ENCODE measurements around the gene CENPT.

Gene CENPT

GRCh38 chr16:67805718-67806427, 41.6 kb downstream of the CENPT start:
- H3K4me3 ChIP-seq (ENCODE audit: control insufficient read depth, low read depth, low read length): peak overlapping the region; percentile 94
- no peak for TF ChIP-seq CTCF (conservative IDR thresholded peaks at IDR 0.05; ENCODE audit: control insufficient read depth, insufficient read depth, low read depth, low read length)
- DNase-seq (ENCODE audit: low read depth): no peak

- H3K4me3 ChIP-seq (ENCODE audit: control insufficient read depth, low read depth, low read length): peak overlapping the region; percentile 94
- DNase-seq (ENCODE audit: low read depth): no peak
- TF ChIP-seq CTCF (conservative IDR thresholded peaks at IDR 0.05; ENCODE audit: control insufficient read depth, insufficient read depth, low read depth, low read length): no peak
Measured at GRCh38 chr16:67804853-67805542, 42.5 kb downstream of the CENPT start.

- DNase-seq (ENCODE audit: low read depth): no peak
- H3K4me3 ChIP-seq (ENCODE audit: control insufficient read depth, low read depth, low read length): no peak overlapping the region
- no peak for TF ChIP-seq CTCF (conservative IDR thresholded peaks at IDR 0.05; ENCODE audit: control insufficient read depth, insufficient read depth, low read depth, low read length)
Measured at GRCh38 chr16:67803894-67804293, 43.6 kb downstream of the CENPT start.

- TF ChIP-seq CTCF (conservative IDR thresholded peaks at IDR 0.05; ENCODE audit: control insufficient read depth, insufficient read depth, low read depth, low read length): no peak
- no peak overlapping the region for H3K4me3 ChIP-seq (ENCODE audit: control insufficient read depth, low read depth, low read length)
- DNase-seq (ENCODE audit: low read depth): no peak
Measured at GRCh38 chr16:67801883-67802282, 45.6 kb downstream of the CENPT start.

- H3K4me3 ChIP-seq (ENCODE audit: control insufficient read depth, low read depth, low read length): no peak overlapping the region
- no peak for TF ChIP-seq CTCF (conservative IDR thresholded peaks at IDR 0.05; ENCODE audit: control insufficient read depth, insufficient read depth, low read depth, low read length)
- no peak for DNase-seq (ENCODE audit: low read depth)
Measured at GRCh38 chr16:67801241-67801640, 46.3 kb downstream of the CENPT start.

GRCh38 chr16:67800338-67800926, 47.1 kb downstream of the CENPT start:
- peak; percentile 38 for DNase-seq (ENCODE audit: low read depth)
- no peak overlapping the region for H3K4me3 ChIP-seq (ENCODE audit: control insufficient read depth, low read depth, low read length)
- no peak for TF ChIP-seq CTCF (conservative IDR thresholded peaks at IDR 0.05; ENCODE audit: control insufficient read depth, insufficient read depth, low read depth, low read length)

Measured in fibroblast of mammary gland (primary cell).